ENCODE measurements around the gene PLOD3.
A peak's percentile ranks its signal among the peaks of the same experiment; 100 is the strongest.

The PLOD3 gene

GRCh38 chr7:101177644-101178043, 39.7 kb downstream of the PLOD3 start:
- no peak for DNase-seq

DNA sequence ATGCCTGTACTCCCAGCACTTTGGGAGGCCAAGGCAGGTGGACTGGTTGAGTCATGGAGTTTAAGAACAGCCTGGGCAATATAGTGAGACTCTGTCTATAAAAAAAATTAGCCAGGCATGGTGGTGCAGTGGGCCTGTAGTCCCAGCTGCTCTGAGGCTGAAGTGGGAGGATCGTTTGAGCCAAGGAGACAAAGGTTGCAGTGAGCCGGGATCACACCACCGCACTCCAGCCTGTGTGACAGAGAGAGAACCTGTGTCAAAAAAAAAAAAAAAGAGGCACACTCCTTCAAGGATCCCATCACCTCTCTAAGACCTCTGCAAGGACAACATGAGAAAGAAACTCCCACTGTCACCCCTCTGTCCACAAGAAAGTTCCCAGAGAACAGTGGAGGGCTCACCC, 41.7 kb downstream of the PLOD3 start:
- DNase-seq: no peak

DNA sequence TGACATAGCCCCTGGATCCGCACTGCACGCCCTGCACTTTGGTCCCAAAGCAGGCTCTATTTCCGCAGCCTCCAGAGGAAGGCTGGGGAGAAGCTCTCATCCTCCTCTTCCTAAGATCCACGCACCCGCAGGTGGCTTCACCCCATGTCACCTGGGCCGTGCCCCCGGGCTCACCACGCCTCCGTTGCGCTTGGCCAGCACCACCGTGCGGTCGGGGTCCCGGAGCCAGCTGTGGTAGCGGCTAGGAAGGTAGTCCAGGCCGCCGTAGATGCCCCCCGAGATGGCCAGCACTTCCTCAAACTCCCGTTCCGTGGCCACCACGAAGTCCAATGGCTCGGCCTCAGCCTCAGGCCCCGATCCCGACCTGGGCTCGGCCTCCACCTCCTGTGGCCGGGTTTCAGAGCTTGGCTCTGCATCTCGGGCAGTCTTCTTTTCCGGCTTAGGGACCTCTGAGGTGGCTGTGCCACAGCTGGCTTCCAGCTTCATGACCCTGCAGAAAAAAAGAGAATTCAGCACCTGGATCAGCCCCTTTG, 43.0 kb downstream of the PLOD3 start:
- DNase-seq: no peak

GRCh38 chr7:101173752-101174244, 43.6 kb downstream of the PLOD3 start:
- DNase-seq: no peak

DNA sequence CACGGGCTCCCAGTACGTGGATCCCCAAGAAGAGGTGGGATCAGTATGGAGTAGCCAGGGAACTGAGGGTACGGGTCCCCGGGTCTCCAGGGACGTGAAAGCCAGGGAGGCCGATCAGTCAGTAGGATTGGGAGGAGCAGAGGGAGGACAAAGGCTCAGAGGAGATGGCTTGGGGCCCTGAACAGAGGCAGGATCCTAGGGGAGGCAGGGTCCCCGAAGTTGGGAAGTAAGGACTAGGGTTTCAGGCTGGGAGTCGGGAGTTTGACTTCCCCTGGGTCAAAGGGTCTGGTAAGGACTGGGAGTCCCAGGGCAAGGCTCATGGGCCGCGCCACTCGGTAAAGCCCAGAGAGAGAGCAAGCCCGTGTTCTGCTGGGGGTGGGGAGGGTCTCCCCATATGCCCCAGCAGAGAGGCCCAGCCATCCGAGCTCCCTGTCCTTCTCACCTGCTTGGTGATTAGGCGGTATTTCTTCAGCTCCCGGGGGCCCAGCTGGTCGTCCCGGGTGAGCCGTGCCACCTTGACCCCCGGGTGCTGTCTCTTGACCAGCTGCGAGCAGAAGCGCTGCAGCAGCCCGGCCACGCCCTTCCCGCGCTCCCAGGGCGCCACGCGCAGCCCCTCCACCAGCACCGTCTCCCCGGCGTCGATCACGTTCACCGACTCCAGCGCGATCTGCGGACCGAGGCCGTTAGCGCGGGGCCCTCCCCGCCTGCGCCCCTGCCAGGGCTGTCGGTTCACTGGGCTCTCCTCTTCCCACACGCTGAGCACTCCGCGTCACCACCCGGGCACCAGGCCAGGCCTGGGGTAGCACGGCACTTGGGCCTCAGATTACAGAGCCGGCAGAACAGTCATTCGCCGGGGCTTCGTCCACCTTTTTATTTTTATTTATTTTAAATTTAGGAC, 44.3 kb downstream of the PLOD3 start:
- DNase-seq: peak; percentile 87

DNA sequence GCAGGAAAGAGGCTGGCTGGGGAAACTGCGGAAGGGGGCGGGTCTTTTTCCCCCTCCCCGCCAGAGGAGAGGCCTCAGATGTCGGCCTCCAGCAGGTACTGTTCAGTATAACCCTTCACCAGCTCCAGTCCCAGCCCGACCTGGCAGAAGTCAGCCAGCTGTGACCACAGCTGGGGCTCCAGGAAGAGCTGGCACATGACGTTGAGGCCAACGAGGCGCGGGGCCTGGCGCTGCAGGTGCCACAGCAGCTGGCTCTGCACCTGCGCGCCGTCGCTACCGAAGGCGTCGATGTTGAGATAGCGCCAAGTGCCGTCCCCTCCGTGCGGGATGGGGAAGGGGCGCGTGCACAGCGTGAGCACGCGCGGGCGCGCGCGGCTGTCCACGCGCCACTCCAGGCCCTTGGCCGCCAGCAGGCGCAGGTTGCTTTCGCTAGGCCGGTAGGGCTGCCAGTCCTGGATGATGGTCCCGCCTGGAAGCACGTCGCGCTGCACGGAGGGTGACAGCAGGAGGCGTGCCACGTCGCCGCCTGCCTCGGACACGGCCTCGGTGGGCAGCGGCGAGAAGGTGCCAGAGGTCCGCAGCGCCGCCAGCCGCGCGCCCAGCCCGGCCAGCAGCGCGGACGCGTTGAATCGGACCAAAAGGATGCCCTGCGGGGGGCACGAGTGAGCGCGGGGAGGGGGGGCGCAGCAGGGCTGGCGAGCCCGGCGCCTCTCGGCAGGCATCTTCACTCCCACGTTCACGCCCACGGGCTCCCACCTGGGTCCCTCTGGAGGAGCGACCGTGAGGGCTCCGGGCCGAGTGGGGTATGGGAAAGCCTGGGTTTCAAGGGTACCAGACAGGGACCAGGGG, 45.2 kb downstream of the PLOD3 start:
- DNase-seq: peak; percentile 79

DNA sequence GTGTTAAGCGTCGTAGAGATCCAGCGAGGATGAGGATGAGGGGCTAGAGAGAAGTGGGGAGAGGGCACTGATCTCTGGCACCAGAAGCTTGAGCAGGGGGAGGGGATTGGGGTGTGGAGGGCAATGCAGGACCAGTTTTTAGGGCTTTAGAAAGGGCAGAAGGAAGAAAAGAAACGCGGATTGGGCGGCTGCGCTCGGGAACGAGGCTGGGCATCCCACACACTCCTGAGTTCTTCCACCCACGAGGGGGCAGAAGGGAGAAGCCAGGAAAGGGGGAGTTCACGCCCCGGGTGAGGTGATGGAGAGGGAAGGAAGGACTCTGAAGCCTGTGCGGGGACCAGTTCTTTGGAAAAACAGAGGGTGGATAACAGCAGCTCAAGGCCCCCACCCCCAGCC, 45.9 kb downstream of the PLOD3 start:
- no peak for DNase-seq

GRCh38 chr7:101170617-101171441, 46.6 kb downstream of the PLOD3 start:
- DNase-seq: no peak

- peak; percentile 63 for DNase-seq
Observed at GRCh38 chr7:101169838-101170551, 47.4 kb downstream of the PLOD3 start.

DNA sequence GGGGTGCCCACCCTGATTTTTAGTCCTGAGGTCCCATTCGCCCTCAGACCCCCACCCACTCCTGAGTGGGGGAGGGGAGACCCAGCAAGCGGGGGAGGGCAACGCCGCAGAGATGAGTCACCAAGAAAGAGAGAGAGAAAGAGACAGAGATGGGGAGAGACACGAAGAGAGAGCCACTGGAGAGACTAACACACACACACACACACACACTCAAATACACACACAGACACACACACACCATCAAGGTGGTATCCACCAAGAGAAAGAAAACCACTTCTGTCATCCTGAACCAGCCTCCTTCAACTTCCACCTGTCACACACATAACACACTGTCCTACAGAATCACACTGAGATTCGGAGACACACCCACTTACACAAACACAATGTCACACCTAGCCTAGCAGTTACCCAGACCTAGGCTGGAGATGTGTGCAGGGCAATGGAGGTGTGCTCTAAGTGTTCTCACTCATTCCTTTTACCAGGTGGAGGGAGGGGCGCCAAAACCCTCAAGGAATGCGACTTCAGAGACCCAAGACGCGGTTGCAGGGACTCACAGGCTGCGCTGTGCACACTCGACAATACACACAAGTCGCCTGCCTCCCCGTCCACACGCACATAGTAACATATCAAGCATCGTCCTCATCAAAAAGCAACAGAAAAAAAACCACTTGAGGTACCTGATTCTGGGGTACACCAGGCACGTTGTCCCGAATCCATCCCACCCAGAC, 48.1 kb downstream of the PLOD3 start:
- no peak for DNase-seq

DNA sequence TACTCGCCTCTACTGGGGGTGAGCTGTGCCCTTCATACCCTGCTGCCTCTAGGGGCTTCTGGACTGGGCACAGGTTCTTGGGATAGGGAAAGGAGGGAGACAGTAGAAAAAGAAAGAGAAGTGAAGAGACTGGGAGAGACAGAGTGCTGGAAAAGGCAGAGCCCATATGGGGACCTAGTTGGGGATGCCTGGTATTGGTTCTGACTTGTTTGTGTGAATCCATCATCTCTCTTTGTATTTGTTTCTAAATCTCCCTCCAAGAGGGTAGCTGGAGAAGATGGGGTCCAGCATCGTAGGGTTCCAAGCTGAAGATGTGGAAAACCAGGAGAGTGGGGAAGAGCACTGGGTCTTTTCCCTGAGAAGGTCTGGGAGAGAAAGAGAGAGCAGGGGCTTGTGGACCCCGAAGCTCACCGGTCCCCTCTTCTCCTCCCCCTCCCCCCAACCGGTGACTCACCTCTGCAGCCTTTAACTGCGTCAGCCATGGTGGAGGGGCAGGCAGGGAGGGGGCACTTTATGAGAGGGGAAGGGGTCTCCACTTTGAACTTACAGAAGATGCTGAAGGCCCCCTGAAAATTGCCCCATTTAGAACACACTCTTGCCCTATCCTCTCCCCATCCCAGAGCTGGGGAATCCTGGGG, 48.9 kb downstream of the PLOD3 start:
- DNase-seq: no peak

GRCh38 chr7:101167645-101168411, 49.6 kb downstream of the PLOD3 start:
- no peak for DNase-seq

DNA sequence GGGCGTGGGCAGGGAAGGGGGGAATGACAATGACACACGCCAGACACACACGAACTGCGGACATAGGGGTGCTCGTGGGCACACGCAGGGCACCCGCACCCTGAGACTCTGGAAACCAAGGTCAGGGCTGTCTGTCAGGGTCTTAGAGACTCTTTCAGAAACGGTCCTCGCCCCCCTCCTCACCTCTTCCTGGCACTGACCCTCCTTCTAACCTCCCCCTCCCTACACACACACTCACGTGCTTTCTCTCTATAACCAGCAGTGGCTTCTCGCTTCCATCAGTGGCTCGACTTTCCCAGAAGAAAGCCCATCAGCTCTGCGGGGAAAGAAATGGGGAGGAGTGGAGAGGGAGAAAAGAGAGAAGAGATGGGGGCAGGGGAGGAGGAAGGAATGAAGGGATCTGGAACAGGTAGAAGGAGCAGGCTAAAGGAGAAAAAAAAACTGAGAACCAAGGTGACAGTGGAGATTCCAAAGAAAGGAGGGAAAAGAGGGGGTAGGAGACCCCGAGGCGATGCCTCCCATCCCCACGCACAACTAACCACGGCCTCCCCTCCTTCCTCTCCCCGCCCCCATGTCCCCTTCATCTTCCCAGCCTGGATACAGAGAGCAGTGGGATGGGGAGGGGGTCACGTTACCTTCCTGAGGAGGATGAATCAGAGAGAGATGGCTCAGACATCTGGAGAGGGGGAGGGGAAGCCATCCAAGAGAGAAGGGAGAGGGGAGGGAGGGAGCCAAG, 50.3 kb downstream of the PLOD3 start:
- DNase-seq: peak; percentile 22

DNA sequence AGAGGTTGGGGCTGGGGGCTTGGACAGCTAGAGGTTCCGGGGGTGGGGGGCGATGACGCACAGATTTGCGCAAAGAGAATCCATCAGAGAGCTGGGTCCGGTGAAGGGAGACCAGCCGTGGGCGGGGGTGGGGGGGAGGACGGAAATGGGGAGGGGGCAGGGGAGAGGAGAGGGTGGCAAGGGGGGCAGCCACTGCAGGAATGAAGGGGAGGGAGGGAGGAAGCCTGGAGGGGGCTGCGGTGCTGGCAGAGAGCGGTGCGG, 50.8 kb downstream of the PLOD3 start:
- no peak for DNase-seq

- no peak for DNase-seq
Observed at GRCh38 chr7:101165958-101166647, 51.3 kb downstream of the PLOD3 start.

DNA sequence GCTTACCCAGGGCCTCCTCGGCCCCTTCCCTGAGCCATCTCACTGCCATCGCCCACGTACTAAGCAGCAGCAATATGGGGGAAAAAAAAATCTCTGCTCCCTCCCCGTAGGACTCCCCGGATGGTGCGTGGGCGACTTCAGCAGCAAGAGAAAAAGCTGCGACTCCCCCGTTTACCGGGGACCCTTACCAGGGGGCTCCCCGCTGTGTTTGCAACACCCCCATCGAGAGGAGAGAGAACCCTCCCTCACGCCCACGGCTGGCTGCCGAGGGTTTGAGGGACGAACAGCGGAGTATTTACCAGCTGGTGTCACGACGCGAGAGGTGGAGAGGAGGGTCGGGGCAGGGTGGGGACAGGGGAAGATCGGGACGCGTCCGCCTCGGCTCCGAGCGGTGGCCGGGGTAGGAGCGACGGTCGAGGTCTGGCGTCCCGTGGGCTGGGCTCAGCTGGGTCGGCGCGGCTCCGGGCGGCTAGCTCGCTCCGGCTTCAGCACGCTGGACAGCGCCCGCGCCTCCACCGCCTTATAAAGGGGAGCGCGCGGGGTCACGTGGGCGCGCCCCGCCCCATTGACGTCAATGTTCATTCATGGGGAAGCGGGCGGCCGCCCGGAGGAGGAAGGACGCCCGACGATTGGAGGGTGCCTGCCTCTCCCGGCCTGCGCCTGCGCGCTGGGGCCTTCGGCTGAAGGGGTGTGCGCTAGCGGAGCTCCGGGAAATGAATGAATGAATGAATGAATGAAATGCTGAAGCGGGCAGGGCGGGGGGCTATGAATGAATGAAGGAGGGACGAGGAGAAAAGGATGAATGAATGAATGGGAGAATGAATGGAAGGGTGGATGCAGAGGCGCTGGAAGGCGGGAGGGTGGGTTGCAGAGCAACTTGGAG, 52.1 kb downstream of the PLOD3 start, which contains the start of gene VGF:
VGF (minus strand) TSS at position 495 of the 883 bp plus-strand sequence. CDS start 726 bp downstream, outside the sequence.
- peak; percentile 89 for DNase-seq

DNA sequence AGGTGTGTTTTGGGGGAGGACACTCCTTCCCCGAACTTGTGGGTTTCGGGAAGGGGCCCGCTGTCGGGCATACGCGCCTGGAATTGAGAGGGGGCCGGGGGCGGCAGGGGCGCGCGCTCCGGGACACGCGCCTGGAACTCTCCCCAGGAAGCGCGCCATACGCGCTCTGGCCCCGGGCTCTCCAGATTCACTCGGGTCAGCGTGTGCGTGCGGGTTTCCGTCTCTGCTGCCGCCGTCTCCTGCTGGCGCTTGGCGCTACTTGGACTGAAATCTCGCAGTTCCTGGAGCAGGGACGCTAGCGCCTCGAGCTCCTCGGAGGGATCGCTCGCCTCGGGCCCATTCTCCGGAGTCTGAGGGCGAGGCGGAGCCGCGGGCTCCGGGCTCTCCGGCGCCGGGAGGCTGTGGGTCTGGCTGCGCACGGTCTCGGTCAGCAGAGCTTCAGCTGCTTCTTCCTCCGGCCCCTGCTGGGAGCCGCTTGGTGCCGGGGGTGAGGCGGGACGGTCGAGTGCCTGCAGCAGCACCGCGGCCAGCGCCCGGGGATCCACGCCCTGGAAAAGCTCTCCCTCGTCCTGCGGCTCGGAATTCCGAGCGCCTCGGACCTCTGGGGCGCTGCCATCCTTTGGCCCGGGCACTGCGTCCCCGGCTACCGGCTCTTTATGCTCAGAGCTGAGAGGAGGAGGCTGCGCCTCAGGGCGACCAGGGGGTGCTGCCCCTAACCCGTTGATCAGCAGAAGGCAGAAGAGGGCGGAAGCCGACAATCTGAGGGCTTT, 53.1 kb downstream of the PLOD3 start:
- peak; percentile 20 for DNase-seq

All from DMS79 treated with DMSO at 0.1 percent for 48 hours (cell line).